Osteocyte (in vitro differentiated cells): Measurements from ENCODE around the gene PPP2R5C. TPM values are rescaled to one million over a fixed set of nuclear protein-coding genes. Genes with fewer than 3 reads are reported as not detected.

ENCODE experiments used
- DNase-seq: peaks from one replicate; pipeline ENCODE4 v3.0.0; 2021; ENCODE audit warnings: mixed read lengths; ENCODE audit not compliant: unreplicated experiment; ENCODE audit errors: extremely low spot score
- H3K27ac Mint-ChIP-seq: one replicate; pipeline ENCODE4 v1.8.0; 2021; ENCODE audit warnings: mild to moderate bottlenecking, mixed read lengths; ENCODE audit not compliant: unreplicated experiment
- H3K27me3 Mint-ChIP-seq: one replicate; pipeline ENCODE4 v1.8.0; 2021; ENCODE audit warnings: mixed read lengths; ENCODE audit not compliant: unreplicated experiment
- H3K36me3 Mint-ChIP-seq: one replicate; pipeline ENCODE4 v1.8.0; 2021; ENCODE audit warnings: mixed read lengths; ENCODE audit not compliant: unreplicated experiment
- H3K4me1 Mint-ChIP-seq: one replicate; pipeline ENCODE4 v1.8.0; 2021; ENCODE audit warnings: mixed read lengths; ENCODE audit not compliant: unreplicated experiment
- H3K4me3 Mint-ChIP-seq: one replicate; pipeline ENCODE4 v1.8.0; 2021; ENCODE audit warnings: mild to moderate bottlenecking, moderate library complexity, mixed read lengths; ENCODE audit not compliant: unreplicated experiment
- H3K9me3 Mint-ChIP-seq: one replicate; pipeline ENCODE4 v1.8.0; 2021; ENCODE audit warnings: mixed read lengths; ENCODE audit not compliant: unreplicated experiment
- CTCF ChIP-seq: fragments of 200-600 bp; sonication (generic); IDR thresholded peaks from 2 replicates; pipeline ENCODE4 v1.5.0; 2021; ENCODE audit warnings: antibody characterized with exemption, mild to moderate bottlenecking, moderate library complexity
- total RNA-seq: library from RNA; stranded (reverse); gene quantifications from 2 replicates; pipeline ENCODE4 v1.2.1, GENCODE V29; 2021

Gene PPP2R5C
- total RNA-seq, 1 donor from 2014 or later, result 116 TPM

DNA sequence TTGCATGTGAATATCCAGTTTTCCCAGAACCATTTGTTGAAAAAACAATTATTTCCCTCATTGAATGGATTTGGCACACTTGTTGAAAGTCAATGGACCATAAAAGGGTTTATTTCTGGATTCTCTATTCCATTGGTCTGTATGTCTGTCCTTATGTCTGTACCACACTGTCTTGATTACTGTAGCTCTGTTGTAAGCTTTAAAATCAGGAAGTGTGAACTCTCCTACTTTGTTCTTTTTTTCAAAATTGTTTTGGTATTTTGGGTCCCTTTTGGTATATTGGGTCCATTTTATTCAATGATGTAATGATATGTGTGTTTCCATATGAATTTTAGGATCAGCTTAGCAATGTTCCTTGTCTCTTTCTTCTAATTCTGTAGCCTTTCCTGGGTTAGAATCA, 64.8 kb downstream of the PPP2R5C start:
- Mint-ChIP-seq H3K27me3 (no peaks in the 10 kb centered on the region), H3K4me3 (no peak overlapping the region), H3K27ac (no peak overlapping the region), H3K36me3 (peaks cover 27% of the 10 kb centered on the region), H3K9me3 (no peaks in the 10 kb centered on the region), H3K4me1 (peaks cover 17% of the 10 kb centered on the region)
- TF ChIP-seq CTCF, result no peak
- no peak for DNase-seq

DNA sequence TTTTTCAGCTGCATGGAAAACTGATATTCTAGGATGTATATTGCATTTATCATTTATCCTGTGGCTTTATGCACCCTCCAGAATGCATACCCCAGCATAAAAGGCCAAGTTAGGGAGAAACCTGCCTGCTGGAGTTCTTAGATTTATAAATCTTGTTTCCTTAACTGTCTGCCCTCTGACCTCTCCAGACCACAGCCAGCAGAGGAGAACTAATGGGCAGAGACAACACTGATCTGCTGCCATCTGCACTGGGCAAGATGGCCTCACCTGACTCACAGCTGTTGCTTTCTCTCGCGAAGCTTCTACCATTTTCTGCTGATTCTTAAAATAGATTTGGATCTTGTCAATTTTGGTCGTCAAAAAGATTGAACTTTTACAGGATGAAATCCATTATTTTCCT, 65.8 kb downstream of the PPP2R5C start:
- H3K4me1 Mint-ChIP-seq, result peaks cover 17% of the 10 kb centered on the region
- no peak overlapping the region for H3K27ac Mint-ChIP-seq
- no peak overlapping the region for H3K4me3 Mint-ChIP-seq
- H3K27me3 Mint-ChIP-seq, result no peaks in the 10 kb centered on the region
- no peak for TF ChIP-seq CTCF
- no peaks in the 10 kb centered on the region for H3K9me3 Mint-ChIP-seq
- H3K36me3 Mint-ChIP-seq, result peaks cover 27% of the 10 kb centered on the region
- DNase-seq, result no peak

DNA sequence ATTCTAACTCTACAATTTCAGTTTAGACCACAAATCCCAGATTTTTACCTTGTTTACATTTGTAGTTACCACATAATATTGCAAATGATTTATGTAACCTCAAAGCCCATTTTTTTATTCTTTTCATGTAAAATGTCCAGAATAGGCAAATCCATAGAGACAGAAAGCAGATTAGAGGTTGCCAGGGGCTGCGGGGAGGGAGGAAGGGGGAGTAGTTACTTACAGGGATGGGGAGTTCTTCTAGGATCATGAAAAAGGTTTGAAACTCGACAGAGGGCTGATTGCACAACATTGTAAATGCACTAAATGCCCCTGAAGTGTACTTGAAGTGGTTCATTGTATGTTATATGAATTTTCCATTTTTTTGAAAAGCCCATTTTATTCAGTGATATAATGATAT, 66.5 kb downstream of the PPP2R5C start:
- H3K4me3 Mint-ChIP-seq, result no peak overlapping the region
- peaks cover 17% of the 10 kb centered on the region for H3K4me1 Mint-ChIP-seq
- no peak for DNase-seq
- peaks cover 27% of the 10 kb centered on the region for H3K36me3 Mint-ChIP-seq
- H3K9me3 Mint-ChIP-seq, result no peaks in the 10 kb centered on the region
- no peak for TF ChIP-seq CTCF
- no peaks in the 10 kb centered on the region for H3K27me3 Mint-ChIP-seq
- peak overlapping the region; percentile 40 for H3K27ac Mint-ChIP-seq

GRCh38 chr14:101830271-101830670, 68.8 kb downstream of the PPP2R5C start:
- Mint-ChIP-seq H3K4me3 (no peak overlapping the region), H3K27ac (no peak overlapping the region), H3K9me3 (no peaks in the 10 kb centered on the region), H3K4me1 (peaks cover 31% of the 10 kb centered on the region), H3K27me3 (no peaks in the 10 kb centered on the region), H3K36me3 (peaks cover 20% of the 10 kb centered on the region)
- no peak for DNase-seq
- no peak for TF ChIP-seq CTCF

GRCh38 chr14:101833045-101833444, 71.5 kb downstream of the PPP2R5C start:
- no peaks in the 10 kb centered on the region for H3K27me3 Mint-ChIP-seq
- peaks cover 50% of the 10 kb centered on the region for H3K4me1 Mint-ChIP-seq
- no peaks in the 10 kb centered on the region for H3K9me3 Mint-ChIP-seq

More at GRCh38 chr14:101833045-101833444, 71.5 kb downstream of the PPP2R5C start:
- Mint-ChIP-seq H3K27ac (no peak overlapping the region), H3K36me3 (peaks cover 5% of the 10 kb centered on the region), H3K4me3 (no peak overlapping the region)
- no peak for TF ChIP-seq CTCF
- DNase-seq, result no peak
